Fibroblast of skin of left biceps (primary cell): ENCODE results near the gene MFSD2A.
"Not testable (repeated sequence)": the region's sequence is repeated elsewhere in the genome, so short reads cannot be mapped to it uniquely, and the experiment has no call there.

Experiments
- DNase-seq, 2 experiments: peaks; one replicate each; pipeline ENCODE4 v3.0.0-alpha.2; 2013; ENCODE audit warnings: low read depth in 2 of 2

Gene MFSD2A

GRCh38 chr1:39969048-39969447 is 14.1 kb downstream of the MFSD2A start:
- DNase-seq: no peak

- no peak for DNase-seq
These were observed 14.8 kb downstream of the MFSD2A start for GRCh38 chr1:39969531-39970270.

GRCh38 chr1:39970274-39970673 is 15.3 kb downstream of the MFSD2A start:
- no peak for DNase-seq

GRCh38 chr1:39971138-39971537 is 16.2 kb downstream of the MFSD2A start:
- DNase-seq: no peak

GRCh38 chr1:39973503-39974135 is 18.7 kb downstream of the MFSD2A start:
- DNase-seq: peak in 1 of 2 experiments; percentile 13

GRCh38 chr1:39976732-39977131 is 21.8 kb downstream of the MFSD2A start:
- no peak for DNase-seq

GRCh38 chr1:39977202-39977601 is 22.3 kb downstream of the MFSD2A start:
- no peak for DNase-seq

- DNase-seq: no peak
These were observed 24.7 kb downstream of the MFSD2A start for GRCh38 chr1:39979654-39980053.

- no peak for DNase-seq
These were observed 25.8 kb downstream of the MFSD2A start for GRCh38 chr1:39980555-39981313.

GRCh38 chr1:39981385-39981784 is 26.4 kb downstream of the MFSD2A start:
- DNase-seq: no peak

- peak; percentile 60 to 61 for DNase-seq
These were observed 27.0 kb downstream of the MFSD2A start for GRCh38 chr1:39981945-39982344.

GRCh38 chr1:39984480-39984879 is 29.5 kb downstream of the MFSD2A start:
- not testable (repeated sequence) for DNase-seq

- no peak for DNase-seq
These were observed 30.0 kb downstream of the MFSD2A start for GRCh38 chr1:39984951-39985350.

- DNase-seq: no peak
These were observed 32.9 kb downstream of the MFSD2A start for GRCh38 chr1:39987869-39988268.

- no peak for DNase-seq
These were observed 33.8 kb downstream of the MFSD2A start for GRCh38 chr1:39988618-39989343.

- DNase-seq: no peak
These were observed 35.5 kb downstream of the MFSD2A start for GRCh38 chr1:39990428-39990827.

- DNase-seq: no peak
These were observed 37.3 kb downstream of the MFSD2A start for GRCh38 chr1:39992234-39992633.

- DNase-seq: no peak
These were observed 37.9 kb downstream of the MFSD2A start for GRCh38 chr1:39992888-39993287.

GRCh38 chr1:39995973-39996393 is 41.0 kb downstream of the MFSD2A start:
- no peak for DNase-seq

- DNase-seq: no peak
These were observed 41.6 kb downstream of the MFSD2A start for GRCh38 chr1:39996396-39997004.

GRCh38 chr1:40001456-40001855 is 46.5 kb downstream of the MFSD2A start:
- no peak for DNase-seq
